Activated naive CD4-positive, alpha-beta T cell treated with anti-CD3 and anti-CD28 coated beads for 36 hours (primary cell): ENCODE data around the gene SGSH. TPM values are rescaled to one million over a fixed set of nuclear protein-coding genes. Genes with fewer than 3 reads are reported as not detected.
"Not testable (repeated sequence)": the region's sequence is repeated elsewhere in the genome, so short reads cannot be mapped to it uniquely, and the experiment has no call there.

ENCODE experiments used
- CTCF ChIA-PET: fragments of 350-600 bp; sonication (Branson Sonifier 250); formaldehyde crosslinking; loops from one replicate; lab custom pipeline; 2021; ENCODE audit warnings: antibody characterized with exemption; lab: Charles Lee
- DNase-seq: peaks from one replicate; pipeline ENCODE4 v3.0.0-alpha.2; 2020
- H3K27ac Mint-ChIP-seq: one replicate; pipeline ENCODE4 v1.8.0; 2021; ENCODE audit warnings: mild to moderate bottlenecking, mixed read lengths
- H3K27me3 Mint-ChIP-seq: one replicate; pipeline ENCODE4 v1.8.0; 2021; ENCODE audit warnings: low read depth, mixed read lengths
- H3K36me3 Mint-ChIP-seq: one replicate; pipeline ENCODE4 v1.8.0; 2021; ENCODE audit warnings: low read depth, mixed read lengths
- H3K4me1 Mint-ChIP-seq: one replicate; pipeline ENCODE4 v1.8.0; 2021; ENCODE audit warnings: low read depth, mixed read lengths
- H3K4me3 Mint-ChIP-seq: one replicate; pipeline ENCODE4 v1.8.0; 2021; ENCODE audit warnings: mild to moderate bottlenecking, moderate library complexity, mixed read lengths
- H3K9me3 Mint-ChIP-seq: one replicate; pipeline ENCODE4 v1.8.0; 2021; ENCODE audit warnings: mixed read lengths
- intact Hi-C: fragments of 100-400 bp; cut with micrococcal nuclease; formaldehyde crosslinking; loops from one replicate; pipeline ENCODE4 v1.15.1; 2023
- total RNA-seq, 2 experiments: library from RNA; stranded (reverse); gene quantifications; one replicate each; pipeline ENCODE4 v1.2.3, GENCODE V29; 2021

SGSH gene
- total RNA-seq, 2 experiments from 2014 or later = 30.3 to 32.1 TPM

DNA sequence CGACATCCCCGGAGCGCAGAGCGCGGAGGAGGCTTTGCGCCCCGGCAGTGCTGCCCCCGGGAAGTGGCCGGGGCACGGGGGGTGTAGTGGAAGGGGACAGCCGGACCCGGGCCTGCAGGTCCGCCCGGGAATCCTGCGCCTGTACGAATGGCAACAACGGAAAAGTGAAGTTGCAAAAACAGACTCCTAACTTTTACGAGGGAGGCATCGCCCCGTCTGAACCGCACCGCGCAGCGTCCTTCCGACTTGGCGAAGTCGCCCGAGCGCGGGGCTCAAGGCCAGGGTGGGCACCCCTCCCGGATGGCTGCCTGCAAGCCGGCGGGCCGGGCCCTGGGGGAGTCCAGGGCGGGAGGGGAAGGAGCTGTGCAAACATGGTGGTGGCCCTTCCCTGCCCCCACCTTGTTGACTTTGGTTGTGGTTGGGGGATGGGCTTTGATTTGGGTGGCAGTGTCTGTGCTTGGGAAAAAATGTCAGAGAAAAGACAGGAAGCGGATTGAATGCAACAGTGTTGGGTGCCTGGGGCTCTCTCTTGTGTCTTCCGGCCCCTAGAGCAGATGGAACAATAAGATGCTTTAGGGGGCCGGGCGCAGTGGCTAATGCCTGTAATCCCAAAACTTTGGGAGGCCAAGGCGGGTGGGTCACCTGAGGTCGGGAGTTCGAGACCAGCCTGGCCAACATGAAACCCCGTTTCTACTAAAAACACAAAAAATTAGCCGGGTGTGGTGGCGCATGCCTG, 41.2 kb upstream of the SGSH start:
- CTCF ChIA-PET = no interaction called here
- peak overlapping the region; percentile 97 for H3K27ac Mint-ChIP-seq
- H3K4me1 Mint-ChIP-seq = peaks cover 69% of the 10 kb centered on the region
- intact Hi-C loops = loop anchor here (5.0 to 10.0 kb wide), 3 partner anchors 464 to 571 kb away; partner anchors contain the start of gene CBX8
- peaks cover 29% of the 10 kb centered on the region for H3K36me3 Mint-ChIP-seq
- peak; percentile 81 for DNase-seq
- H3K4me3 Mint-ChIP-seq = peak overlapping the region; percentile 96
- H3K27me3 Mint-ChIP-seq = no peaks in the 10 kb centered on the region
- H3K9me3 Mint-ChIP-seq = no peaks in the 10 kb centered on the region

DNA sequence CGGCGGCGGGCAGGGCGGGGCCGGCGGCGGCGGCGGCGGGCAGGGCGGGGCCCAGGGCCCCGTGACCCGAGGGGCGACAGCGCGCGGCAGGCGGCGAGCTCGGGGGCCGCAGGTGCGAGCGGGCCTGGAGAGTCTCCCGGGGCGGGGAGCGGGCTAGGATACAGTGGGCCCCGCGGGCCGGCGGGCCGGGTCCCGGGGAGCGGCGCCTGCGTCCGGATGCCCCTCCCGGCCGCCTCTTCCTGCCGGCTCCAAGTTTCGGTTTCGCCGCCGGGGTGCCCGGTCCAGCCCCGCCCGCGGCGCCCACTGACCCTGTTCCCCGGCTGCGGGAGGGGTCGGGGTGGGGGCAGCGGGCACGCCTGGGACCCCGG, 40.6 kb upstream of the SGSH start, which contains the start of gene RNF213:
Gene RNF213 (plus strand): TSS at position 62 of the 368 bp plus-strand sequence. CDS start 2,830 bp downstream, outside the sequence.
- peaks cover 26% of the 10 kb centered on the region for H3K36me3 Mint-ChIP-seq
- peak within 1 kb of the TSS; percentile 96 for H3K4me3 Mint-ChIP-seq

DNA sequence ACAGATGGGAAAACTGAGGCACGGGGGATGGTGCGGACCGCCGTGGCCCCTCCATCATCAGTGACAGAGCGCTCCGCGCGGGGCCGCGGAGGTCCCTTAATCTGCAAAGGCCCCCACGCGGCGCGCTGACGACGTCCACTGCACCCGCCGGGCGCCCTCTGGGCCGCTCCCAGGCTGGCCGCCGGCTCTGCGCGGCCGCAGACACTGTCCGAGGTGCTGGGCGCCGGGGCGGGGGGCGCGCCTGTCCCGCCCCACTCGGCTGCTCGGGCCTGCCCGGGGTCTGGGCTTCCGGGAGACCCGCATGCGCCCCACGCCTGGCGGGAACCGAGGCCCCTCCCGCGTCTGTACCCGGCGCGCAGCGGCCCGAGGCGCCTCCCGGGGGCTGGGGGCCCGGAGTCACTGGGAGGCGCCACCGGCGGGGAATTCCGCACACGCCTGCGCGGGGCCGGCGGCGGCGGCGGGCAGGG, 40.0 kb upstream of the SGSH start:
- intact Hi-C loops = loop anchor here (5.0 to 10.0 kb wide), 3 partner anchors 463 to 572 kb away; partner anchors contain the start of gene CBX8
- CTCF ChIA-PET = no interaction called here
- H3K4me1 Mint-ChIP-seq = peaks cover 69% of the 10 kb centered on the region

More for the DNA sequence above, 40.6 kb upstream of the SGSH start, which contains the start of gene RNF213:
- Mint-ChIP-seq H3K4me1 (peaks cover 69% of the 10 kb centered on the region), H3K9me3 (no peaks in the 10 kb centered on the region), H3K27ac (peak within 1 kb of the TSS; percentile 97), H3K27me3 (no peaks in the 10 kb centered on the region)
- peak; percentile 42 for DNase-seq
- intact Hi-C loops = loop anchor here (5.0 to 10.0 kb wide), 3 partner anchors 463 to 572 kb away; partner anchors contain the start of gene CBX8
- CTCF ChIA-PET = no interaction called here

DNA sequence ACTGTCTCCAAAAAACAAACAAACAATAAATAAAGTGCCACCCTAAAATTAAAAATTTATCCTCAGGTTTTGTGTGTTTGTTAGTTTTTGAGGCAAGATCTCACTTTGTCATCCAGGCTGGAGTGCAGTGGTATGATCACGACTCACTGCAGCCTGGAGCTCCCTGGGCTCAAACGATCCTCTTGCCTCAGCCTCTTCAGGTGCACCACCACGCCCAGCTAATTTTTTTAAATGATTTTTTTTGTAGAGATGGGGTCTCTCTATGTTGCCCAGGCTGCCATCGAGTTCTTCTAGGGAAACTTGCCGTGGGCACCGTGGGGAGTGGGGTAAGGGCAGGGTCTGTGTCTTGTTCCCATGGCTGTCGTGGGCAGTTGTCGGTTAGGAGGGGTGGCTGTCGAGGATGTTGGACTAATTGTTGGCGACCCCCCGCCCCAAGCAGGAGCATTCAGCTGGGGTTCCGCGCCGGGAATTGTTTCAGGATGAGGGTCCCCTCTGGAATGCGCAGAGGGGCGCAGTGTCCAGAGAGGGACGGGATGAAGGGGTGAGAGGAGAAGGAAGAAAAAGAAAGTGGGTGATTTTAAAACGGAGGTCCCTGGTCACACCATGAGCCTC, 39.4 kb upstream of the SGSH start:
- CTCF ChIA-PET = interaction anchor here (1.1 kb wide), 1 partner anchor 33 kb away, joined by 3 read pairs; no protein-coding TSS in a partner anchor
- Mint-ChIP-seq H3K27ac (peak overlapping the region; percentile 96), H3K9me3 (no peaks in the 10 kb centered on the region), H3K4me3 (peak overlapping the region; percentile 85), H3K4me1 (peaks cover 70% of the 10 kb centered on the region), H3K27me3 (no peaks in the 10 kb centered on the region), H3K36me3 (peaks cover 19% of the 10 kb centered on the region)
- intact Hi-C loops = loop anchor here (2.0 to 10.0 kb wide), 6 partner anchors 41 to 633 kb away; partner anchors contain the start of gene CBX8
- peak; percentile 51 for DNase-seq

More for the DNA sequence above, 40.0 kb upstream of the SGSH start:
- Mint-ChIP-seq H3K27ac (peak overlapping the region; percentile 96), H3K36me3 (peaks cover 22% of the 10 kb centered on the region), H3K27me3 (no peaks in the 10 kb centered on the region), H3K9me3 (no peaks in the 10 kb centered on the region), H3K4me3 (peak overlapping the region; percentile 85)
- DNase-seq = peak; percentile 75

DNA sequence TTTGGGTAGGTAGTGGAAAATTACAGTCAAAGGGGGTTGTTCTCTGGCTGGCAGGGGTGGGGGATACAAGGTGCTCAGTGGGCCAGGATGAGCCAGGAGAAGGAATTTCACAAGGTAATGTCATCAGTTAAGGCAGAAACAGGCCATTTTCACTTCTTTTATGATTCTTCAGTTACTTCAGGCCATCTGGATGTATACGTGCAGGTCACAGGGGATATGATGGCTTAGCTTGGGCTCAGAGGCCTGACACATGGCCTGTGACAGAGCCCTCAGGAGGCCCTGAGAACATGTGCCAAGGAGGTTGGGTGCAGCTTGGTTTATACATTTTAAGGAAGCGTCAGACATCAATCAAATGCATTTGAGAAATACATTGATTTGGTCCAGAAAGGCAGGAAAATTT, 38.2 kb upstream of the SGSH start:
- not testable (repeated sequence) for H3K36me3 Mint-ChIP-seq, H3K9me3 Mint-ChIP-seq, H3K27me3 Mint-ChIP-seq
- Mint-ChIP-seq H3K4me1 (peaks cover 77% of the 10 kb centered on the region), H3K27ac (peak overlapping the region; percentile 96), H3K4me3 (peak overlapping the region; percentile 17)
- DNase-seq = peak; percentile 41
- CTCF ChIA-PET = interaction anchor here (0.7 to 1.1 kb wide), 2 partner anchors 11 to 32 kb away, joined by 3 read pairs; no protein-coding TSS in a partner anchor
- intact Hi-C loops = loop anchor here (2.0 to 5.0 kb wide), 3 partner anchors 39 to 634 kb away; no protein-coding TSS in a partner anchor

DNA sequence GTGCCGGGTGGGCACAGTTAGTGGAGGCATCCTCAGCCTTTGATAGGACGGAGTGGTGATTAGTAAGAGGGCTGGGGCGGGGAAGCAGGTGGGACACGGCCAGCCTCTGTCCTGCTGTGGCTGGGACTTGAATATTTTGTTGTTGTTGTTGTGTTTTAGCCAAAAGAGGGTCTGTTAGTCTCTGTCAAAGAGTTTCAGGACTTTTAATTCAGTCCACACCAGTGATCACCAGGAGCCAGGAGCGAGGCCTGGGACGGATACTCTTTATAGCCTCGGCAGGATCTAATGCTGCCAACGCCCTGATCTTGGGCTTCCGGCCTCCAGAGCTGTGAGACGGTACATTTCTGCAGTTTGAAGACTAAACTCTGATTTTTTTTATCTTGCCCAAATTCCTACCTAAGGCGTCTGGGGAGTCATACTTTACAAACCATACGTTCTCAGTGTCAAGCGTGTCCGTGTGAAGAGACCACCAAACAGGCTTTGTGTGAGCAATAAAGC, 37.6 kb upstream of the SGSH start:
- H3K9me3 Mint-ChIP-seq = no peaks in the 10 kb centered on the region

DNA sequence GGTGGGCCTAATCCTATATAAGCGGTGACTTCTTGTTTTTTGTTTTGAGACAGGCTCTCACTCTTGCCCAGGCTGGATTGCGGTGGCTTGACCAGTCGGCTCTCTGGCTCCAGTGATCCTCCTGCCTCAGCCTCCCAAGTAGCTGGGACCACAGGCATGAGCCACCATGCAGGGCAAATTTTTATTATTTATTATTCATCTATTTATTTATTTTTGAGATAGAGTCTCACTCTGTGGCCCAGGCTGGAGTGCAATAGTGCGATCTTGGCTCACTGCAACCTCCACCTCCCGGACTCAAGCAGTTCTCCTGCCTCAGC, 35.9 kb upstream of the SGSH start:
- Mint-ChIP-seq H3K9me3 (no peaks in the 10 kb centered on the region), H3K27ac (no peak overlapping the region), H3K27me3 (no peaks in the 10 kb centered on the region), H3K4me1 (peaks cover 66% of the 10 kb centered on the region), H3K36me3 (peaks cover 3% of the 10 kb centered on the region), H3K4me3 (no peak overlapping the region)
- CTCF ChIA-PET = interaction anchor here (1.8 kb wide), 1 partner anchor 8 kb away, joined by 5 read pairs; no protein-coding TSS in a partner anchor
- intact Hi-C loops = loop anchor here (5.0 kb wide), 2 partner anchors 531 to 636 kb away; no protein-coding TSS in a partner anchor
- no peak for DNase-seq

More for the DNA sequence above, 37.6 kb upstream of the SGSH start:
- H3K27ac Mint-ChIP-seq = peak overlapping the region; percentile 96
- H3K4me1 Mint-ChIP-seq = peaks cover 77% of the 10 kb centered on the region
- DNase-seq = no peak
- CTCF ChIA-PET = interaction anchor here (0.7 kb wide), 1 partner anchor 12 kb away, joined by 3 read pairs; no protein-coding TSS in a partner anchor
- intact Hi-C loops = loop anchor here (2.0 to 5.0 kb wide), 3 partner anchors 39 to 635 kb away; no protein-coding TSS in a partner anchor
- peaks cover 8% of the 10 kb centered on the region for H3K36me3 Mint-ChIP-seq
- no peak overlapping the region for H3K4me3 Mint-ChIP-seq
- H3K27me3 Mint-ChIP-seq = no peaks in the 10 kb centered on the region

DNA sequence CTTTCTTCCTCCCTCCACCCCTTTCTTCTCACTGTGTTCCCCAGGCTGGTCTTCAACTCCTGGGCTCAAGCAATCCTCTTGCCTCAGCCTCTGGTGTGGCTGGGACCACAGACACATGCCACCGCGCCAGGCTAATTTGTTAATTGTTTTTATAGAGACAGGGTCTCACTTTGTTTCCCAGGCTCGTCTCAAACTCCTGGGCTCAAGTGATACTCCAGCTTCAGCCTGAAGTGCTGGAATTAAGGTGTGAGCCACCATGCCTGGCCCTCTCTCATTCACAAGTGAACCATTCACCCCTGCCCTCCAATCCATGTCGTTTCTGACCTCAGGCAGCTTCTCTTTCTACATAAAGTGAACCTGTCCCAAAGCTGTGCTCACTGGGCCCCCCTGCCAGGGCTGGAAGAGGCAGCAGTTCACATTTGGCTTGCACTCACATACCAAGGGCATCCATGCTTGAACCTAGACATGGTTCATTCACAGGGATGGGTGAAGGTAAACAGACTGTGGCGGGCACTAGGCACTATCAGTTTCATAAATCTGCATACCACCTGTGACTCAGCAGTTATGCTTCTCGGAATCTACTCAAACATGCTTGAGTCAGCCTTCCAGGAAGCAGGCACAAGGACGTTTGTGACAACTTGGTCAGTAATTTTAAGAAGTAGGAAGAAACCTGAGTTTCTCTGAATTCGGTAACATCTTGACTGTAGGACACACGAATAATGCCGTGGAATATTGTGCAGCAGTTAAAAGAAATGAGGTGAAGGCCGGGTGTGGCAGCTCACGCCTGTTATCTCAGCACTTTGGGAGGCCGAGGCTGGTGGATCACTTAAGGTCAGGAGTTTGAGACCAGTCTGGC, 34.5 kb upstream of the SGSH start:
- Mint-ChIP-seq H3K36me3 (peaks cover 3% of the 10 kb centered on the region), H3K9me3 (no peaks in the 10 kb centered on the region), H3K4me1 (peaks cover 63% of the 10 kb centered on the region), H3K4me3 (peak overlapping the region; percentile 34), H3K27me3 (no peaks in the 10 kb centered on the region), H3K27ac (peak overlapping the region; percentile 92)
- peak; percentile 90 for DNase-seq
- CTCF ChIA-PET = interaction anchor here (0.7 to 2.9 kb wide), 3 partner anchors 8 to 58 kb away, joined by 3 to 18 read pairs (median 5); no protein-coding TSS in a partner anchor
- intact Hi-C loops = loop anchor here (1.0 to 5.0 kb wide), 6 partner anchors 9 to 638 kb away; no protein-coding TSS in a partner anchor

DNA sequence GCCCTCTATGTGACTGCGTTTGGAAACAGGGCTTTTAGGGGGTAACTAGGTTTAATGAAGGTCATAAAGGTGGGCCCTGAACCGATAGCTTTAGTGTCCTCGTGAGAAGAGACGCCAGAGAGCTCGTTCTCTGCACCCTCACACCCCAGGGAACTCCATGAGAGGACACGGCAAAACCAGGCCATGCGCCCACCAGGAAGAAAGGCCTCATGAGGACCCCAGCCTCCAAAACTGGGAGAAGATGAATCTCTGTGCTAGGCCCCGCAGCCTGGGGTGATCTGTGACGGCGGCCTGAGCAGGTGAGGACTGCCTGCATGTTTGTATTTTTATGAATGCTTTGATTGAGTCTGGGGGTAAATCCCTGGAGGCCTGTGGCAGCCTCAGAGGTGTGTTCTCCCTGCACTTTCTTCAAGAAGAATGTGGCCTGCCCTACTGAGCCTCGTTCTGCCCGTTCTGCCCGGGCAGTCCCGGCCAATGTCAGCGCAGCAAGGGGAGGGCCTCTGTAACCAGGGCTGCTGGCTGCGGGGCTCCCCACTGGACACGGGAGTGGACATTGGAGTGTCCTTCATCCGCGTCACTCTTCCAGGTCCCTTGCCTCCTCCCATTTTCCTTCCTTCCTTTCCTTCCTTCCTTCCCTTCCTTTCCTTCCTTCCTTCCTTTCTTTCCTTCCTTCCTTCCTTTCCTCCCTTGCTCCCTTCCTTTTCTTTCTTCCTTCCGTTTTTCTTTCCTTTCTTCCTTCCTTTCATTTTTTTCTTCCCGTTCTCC, 33.7 kb upstream of the SGSH start:
- no peak for DNase-seq
- H3K27me3 Mint-ChIP-seq = no peaks in the 10 kb centered on the region
- H3K4me1 Mint-ChIP-seq = peaks cover 55% of the 10 kb centered on the region
- H3K9me3 Mint-ChIP-seq = no peaks in the 10 kb centered on the region
- H3K27ac Mint-ChIP-seq = peak overlapping the region; percentile 92
- H3K4me3 Mint-ChIP-seq = no peak overlapping the region
- intact Hi-C loops = loop anchor here (1.0 to 5.0 kb wide), 7 partner anchors 9 to 257 kb away; partner anchors contain the start of genes EIF4A3 and GAA
- CTCF ChIA-PET = interaction anchor here (0.6 to 2.9 kb wide), 5 partner anchors 11 to 140 kb away, joined by 3 to 18 read pairs (median 5); no protein-coding TSS in a partner anchor
- peaks cover 3% of the 10 kb centered on the region for H3K36me3 Mint-ChIP-seq

DNA sequence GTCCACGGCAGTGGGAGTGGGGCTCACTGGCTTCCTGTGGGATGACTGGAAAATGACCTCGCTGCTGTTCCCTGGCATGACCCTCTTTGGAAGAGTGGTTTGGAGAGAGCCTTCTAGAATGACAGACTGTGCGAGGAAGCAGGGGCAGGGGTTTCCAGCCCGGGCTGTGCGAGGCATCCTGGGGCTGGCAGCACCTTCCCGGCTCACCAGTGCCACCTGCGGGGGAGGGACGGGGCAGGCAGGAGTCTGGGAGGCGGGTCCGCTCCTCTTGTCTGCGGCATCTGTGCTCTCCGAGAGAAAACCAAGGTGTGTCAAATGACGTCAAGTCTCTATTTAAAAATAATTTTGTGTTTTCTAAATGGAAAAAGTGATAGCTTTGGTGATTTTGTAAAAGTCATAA, 32.7 kb upstream of the SGSH start:
- H3K36me3 Mint-ChIP-seq = peaks cover 3% of the 10 kb centered on the region
- peak; percentile 96 for DNase-seq
- H3K27ac Mint-ChIP-seq = peak overlapping the region; percentile 16
- CTCF ChIA-PET = interaction anchor here (0.7 to 2.9 kb wide), 7 partner anchors 11 to 151 kb away, joined by 3 to 18 read pairs (median 4); partner anchors contain the start of gene GAA
- H3K4me3 Mint-ChIP-seq = no peak overlapping the region
- H3K4me1 Mint-ChIP-seq = peaks cover 45% of the 10 kb centered on the region
- intact Hi-C loops = loop anchor here (1.0 to 5.0 kb wide), 4 partner anchors 57 to 171 kb away; partner anchors contain the start of genes EIF4A3 and GAA
- no peaks in the 10 kb centered on the region for H3K9me3 Mint-ChIP-seq
- no peaks in the 10 kb centered on the region for H3K27me3 Mint-ChIP-seq
